Activated CD8-positive, alpha-beta T cell treated with anti-CD3 and anti-CD28 coated beads for 36 hours (primary cell): Measurements from ENCODE around the gene PDCD4. TPM values are rescaled to one million over a fixed set of nuclear protein-coding genes. Genes with fewer than 3 reads are reported as not detected.

Source experiments
- ATAC-seq: fragments of 200-7000 bp; cut with Tn5 transposase; one replicate; pipeline ENCODE4 v1.10.0; 2021; ENCODE audit warnings: mild to moderate bottlenecking, moderate library complexity
- CTCF ChIA-PET: fragments of 350-600 bp; sonication (Branson Sonifier 250); formaldehyde crosslinking; loops from one replicate; lab custom pipeline; 2021; ENCODE audit warnings: antibody characterized with exemption; lab: Charles Lee
- POLR2A ChIA-PET: fragments of 350-600 bp; sonication (Branson Sonifier 250); formaldehyde crosslinking; loops from one replicate; lab custom pipeline; 2021; ENCODE audit warnings: antibody characterized with exemption; lab: Charles Lee
- DNase-seq: peaks from one replicate; pipeline ENCODE4 v3.0.0-alpha.2; 2020
- H3K27ac Mint-ChIP-seq: one replicate; pipeline ENCODE4 v1.8.0; 2021; ENCODE audit warnings: mild to moderate bottlenecking, mixed read lengths
- H3K27me3 Mint-ChIP-seq: one replicate; pipeline ENCODE4 v1.8.0; 2021; ENCODE audit warnings: mixed read lengths
- H3K36me3 Mint-ChIP-seq: one replicate; pipeline ENCODE4 v1.8.0; 2021; ENCODE audit warnings: low read depth, mixed read lengths
- H3K4me1 Mint-ChIP-seq: one replicate; pipeline ENCODE4 v1.8.0; 2021; ENCODE audit warnings: low read depth, mixed read lengths
- H3K4me3 Mint-ChIP-seq: one replicate; pipeline ENCODE4 v1.8.0; 2021; ENCODE audit warnings: mild to moderate bottlenecking, moderate library complexity, mixed read lengths
- H3K9me3 Mint-ChIP-seq: one replicate; pipeline ENCODE4 v1.8.0; 2021; ENCODE audit warnings: mixed read lengths
- CTCF ChIP-seq: fragments of 200-600 bp; IDR thresholded peaks from one replicate; pipeline ENCODE4 v1.8.0; 2022; ENCODE audit warnings: antibody characterized with exemption, mild to moderate bottlenecking
- intact Hi-C: fragments of 100-400 bp; cut with micrococcal nuclease; formaldehyde crosslinking; loops from one replicate; pipeline ENCODE4 v1.10.0; 2022
- total RNA-seq, 2 experiments: library from RNA; stranded (reverse); gene quantifications; one replicate each; pipeline ENCODE4 v1.2.3, GENCODE V29; 2021

PDCD4 gene
- total RNA-seq, 2 experiments from 2014 or later, result 186 to 190 TPM

- intact Hi-C loops, result loop anchor here (5.0 kb wide), 1 partner anchor 96 kb away; no protein-coding TSS in a partner anchor
- Mint-ChIP-seq H3K27me3 (no peaks in the 10 kb centered on the region), H3K27ac (peak overlapping the region; percentile 93), H3K36me3 (peaks cover 8% of the 10 kb centered on the region), H3K4me3 (peak overlapping the region; percentile 22), H3K9me3 (peaks cover under 1% of the 10 kb centered on the region), H3K4me1 (peaks cover 83% of the 10 kb centered on the region)
- no peak for DNase-seq
- POLR2A ChIA-PET, result interaction anchor here (0.8 to 1.7 kb wide), 8 partner anchors 9 to 102 kb away, joined by 3 to 9 read pairs (median 4); no protein-coding TSS in a partner anchor
- TF ChIP-seq CTCF, result no peak
- CTCF ChIA-PET, result interaction anchor here (0.7 to 1.8 kb wide), 8 partner anchors 8 to 122 kb away, joined by 3 to 10 read pairs (median 4); no protein-coding TSS in a partner anchor
- no peak for ATAC-seq
Measured at GRCh38 chr10:110867807-110868465, 3.8 kb upstream of the PDCD4 start.

GRCh38 chr10:110868981-110869380 is 2.7 kb upstream of the PDCD4 start:
- Mint-ChIP-seq H3K27ac (peak overlapping the region; percentile 93), H3K36me3 (peaks cover 13% of the 10 kb centered on the region)
- intact Hi-C loops, result loop anchor here (5.0 kb wide), 1 partner anchor 97 kb away; no protein-coding TSS in a partner anchor

GRCh38 chr10:110870823-110871297 is 868 bp upstream of the PDCD4 start:
- no peak for TF ChIP-seq CTCF
- Mint-ChIP-seq H3K27me3 (no peaks in the 10 kb centered on the region), H3K36me3 (peaks cover 18% of the 10 kb centered on the region), H3K4me1 (peaks cover 61% of the 10 kb centered on the region), H3K9me3 (no peaks in the 10 kb centered on the region), H3K4me3 (peak overlapping the region; percentile 86), H3K27ac (peak overlapping the region; percentile 93)
- ChIA-PET POLR2A (interaction anchor here (0.6 to 1.2 kb wide), 6 partner anchors 8 to 96 kb away, joined by 3 to 8 read pairs (median 4); no protein-coding TSS in a partner anchor), CTCF (interaction anchor here (0.8 to 1.3 kb wide), 6 partner anchors 8 to 68 kb away, joined by 3 to 8 read pairs (median 4); no protein-coding TSS in a partner anchor)
- intact Hi-C loops, result loop anchor here (5.0 to 10.0 kb wide), 2 partner anchors 124 to 256 kb away; no protein-coding TSS in a partner anchor
- ATAC-seq (no peak), DNase-seq (no peak)

More at GRCh38 chr10:110868981-110869380, 2.7 kb upstream of the PDCD4 start:
- no peak for TF ChIP-seq CTCF
- H3K9me3 Mint-ChIP-seq, result no peaks in the 10 kb centered on the region
- H3K4me3 Mint-ChIP-seq, result peak overlapping the region; percentile 65
- DNase-seq (peak; percentile 53), ATAC-seq (no peak)
- CTCF ChIA-PET, result interaction anchor here (1.0 kb wide), 1 partner anchor 9 kb away, joined by 5 read pairs; no protein-coding TSS in a partner anchor
- H3K4me1 Mint-ChIP-seq, result peaks cover 73% of the 10 kb centered on the region
- no peaks in the 10 kb centered on the region for H3K27me3 Mint-ChIP-seq
- POLR2A ChIA-PET, result interaction anchor here (0.7 kb wide), 1 partner anchor 108 kb away, joined by 3 read pairs; no protein-coding TSS in a partner anchor

GRCh38 chr10:110872145-110872983 is 636 bp downstream of the PDCD4 start:
- ATAC-seq (peak; percentile 72), DNase-seq (peak; percentile 94)
- CTCF ChIA-PET, result interaction anchor here (0.7 to 1.3 kb wide), 7 partner anchors 10 to 126 kb away, joined by 3 to 8 read pairs (median 3); no protein-coding TSS in a partner anchor
- TF ChIP-seq CTCF, result peak; percentile 15
- peak overlapping the region; percentile 95 for H3K27ac Mint-ChIP-seq
- intact Hi-C loops, result loop anchor here (5.0 to 10.0 kb wide), 2 partner anchors 125 to 258 kb away; no protein-coding TSS in a partner anchor
- no peaks in the 10 kb centered on the region for H3K9me3 Mint-ChIP-seq
- peaks cover 24% of the 10 kb centered on the region for H3K36me3 Mint-ChIP-seq
- POLR2A ChIA-PET, result interaction anchor here (0.8 to 2.3 kb wide), 11 partner anchors 10 to 126 kb away, joined by 3 to 15 read pairs (median 5); partner anchors contain the start of genes BBIP1 and SHOC2
- no peaks in the 10 kb centered on the region for H3K27me3 Mint-ChIP-seq
- peak overlapping the region; percentile 86 for H3K4me3 Mint-ChIP-seq
- peaks cover 56% of the 10 kb centered on the region for H3K4me1 Mint-ChIP-seq
